Loucy (cell line): ENCODE measurements around the gene GDF2.

Source experiments
- CTCF ChIP-seq: fragments of 200-600 bp; sonication (generic); conservative IDR thresholded peaks from 2 replicates; pipeline ENCODE4 v1.5.1; 2014; ENCODE audit warnings: mild to moderate bottlenecking, antibody characterized with exemption, low read length
- EZH2phosphoT487 ChIP-seq: fragments of 200-600 bp; IDR thresholded peaks from 2 replicates; pipeline ENCODE4 v1.6.1; 2018; ENCODE audit warnings: antibody characterized with exemption, mild to moderate bottlenecking, moderate library complexity, borderline replicate concordance

GRCh38 chr10:47372726-47373125 is 50.5 kb downstream of the GDF2 start:
- TF ChIP-seq CTCF (no peak), EZH2phosphoT487 (no peak)
